ENCODE results near the gene SGPP2. TPM values are rescaled to one million over a fixed set of nuclear protein-coding genes. Genes with fewer than 3 reads are reported as not detected.
A peak's percentile ranks its signal among the peaks of the same experiment; 100 is the strongest.

Gene SGPP2
- total RNA-seq, 1 donor from 2014 or later: not detected

DNA sequence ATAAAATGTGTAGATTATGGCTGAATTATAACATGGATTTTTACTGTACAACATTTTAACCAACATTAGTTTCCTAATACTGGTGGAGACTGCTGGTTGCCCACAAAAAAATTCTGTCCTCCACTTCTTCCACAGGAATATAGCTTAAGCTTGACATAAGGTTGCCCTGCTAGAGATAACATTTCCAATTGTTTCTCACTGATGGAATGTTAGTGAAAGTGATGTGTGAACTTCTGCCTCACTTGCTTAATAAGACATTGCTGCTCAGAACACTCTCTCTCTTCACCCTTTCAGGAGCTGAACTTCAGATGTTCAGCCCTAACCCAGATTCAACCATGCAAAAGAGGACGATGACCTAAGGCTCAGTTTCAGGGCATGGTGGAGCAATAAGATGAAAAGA is 2.7 kb upstream of the SGPP2 start:
- no peak for TF ChIP-seq CTCF (conservative IDR thresholded peaks at IDR 0.05)
- Mint-ChIP-seq H3K9me3 (peaks cover 8% of the 10 kb centered on the region), H3K36me3 (ENCODE audit: low read depth) (peaks cover 10% of the 10 kb centered on the region), H3K27ac (ENCODE audit: unreplicated experiment) (no peak overlapping the region), H3K4me3 (no peak overlapping the region), H3K27me3 (ENCODE audit: low read depth) (peaks cover 62% of the 10 kb centered on the region), H3K4me1 (peaks cover 19% of the 10 kb centered on the region)
- DNase-seq (ENCODE audit: low read depth, low spot score): no peak

- H3K27ac Mint-ChIP-seq (ENCODE audit: unreplicated experiment): no peak overlapping the region
- H3K9me3 Mint-ChIP-seq: peaks cover 8% of the 10 kb centered on the region
- peaks cover 74% of the 10 kb centered on the region for H3K27me3 Mint-ChIP-seq (ENCODE audit: low read depth)
- peaks cover 24% of the 10 kb centered on the region for H3K4me1 Mint-ChIP-seq
- peak overlapping the region; percentile 84 for H3K4me3 Mint-ChIP-seq
- H3K36me3 Mint-ChIP-seq (ENCODE audit: low read depth): peaks cover 10% of the 10 kb centered on the region
- DNase-seq (ENCODE audit: low read depth, low spot score): no peak
- TF ChIP-seq CTCF (conservative IDR thresholded peaks at IDR 0.05): no peak
Observed at GRCh38 chr2:222423186-222423585, 1.2 kb upstream of the SGPP2 start.

DNA sequence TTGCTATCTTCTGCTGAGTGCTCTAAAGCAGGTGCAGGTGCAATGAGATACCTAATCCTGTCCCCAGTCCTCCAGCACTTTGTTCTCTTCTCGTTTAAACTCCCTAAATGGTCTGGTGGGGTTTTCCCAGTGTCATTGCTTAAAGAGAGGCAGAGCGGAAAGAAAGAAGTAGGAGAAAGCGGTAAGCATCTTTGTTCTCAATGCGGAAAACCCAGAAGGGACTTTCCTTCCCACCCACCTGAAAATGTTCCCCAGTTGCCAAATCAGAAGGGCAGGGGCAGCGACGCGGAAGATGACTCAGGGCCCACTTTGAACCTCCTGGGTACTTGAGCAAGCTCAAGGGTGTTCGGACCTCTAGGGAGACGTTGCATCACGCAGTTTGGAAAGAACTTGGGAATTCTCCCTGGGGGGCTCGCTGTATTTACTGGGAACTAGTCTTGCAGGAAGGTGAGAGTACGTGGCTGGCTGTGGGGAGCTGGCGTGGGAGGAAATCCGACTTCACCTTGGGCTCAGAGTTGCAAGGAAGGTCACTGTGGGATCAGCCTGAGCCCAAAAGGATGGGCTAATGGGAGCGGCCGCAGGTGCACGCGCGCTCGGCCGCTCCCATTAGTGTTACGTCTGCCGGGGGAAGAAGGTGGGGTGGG is 589 bp upstream of the SGPP2 start:
- H3K27ac Mint-ChIP-seq (ENCODE audit: unreplicated experiment): no peak overlapping the region
- H3K36me3 Mint-ChIP-seq (ENCODE audit: low read depth): peaks cover 10% of the 10 kb centered on the region
- peaks cover 75% of the 10 kb centered on the region for H3K27me3 Mint-ChIP-seq (ENCODE audit: low read depth)
- no peak for TF ChIP-seq CTCF (conservative IDR thresholded peaks at IDR 0.05)
- peaks cover 24% of the 10 kb centered on the region for H3K4me1 Mint-ChIP-seq
- no peak for DNase-seq (ENCODE audit: low read depth, low spot score)
- H3K4me3 Mint-ChIP-seq: peak overlapping the region; percentile 84
- H3K9me3 Mint-ChIP-seq: peaks cover 8% of the 10 kb centered on the region

GRCh38 chr2:222424729-222425671 is 657 bp downstream of the SGPP2 start:
- Mint-ChIP-seq H3K4me3 (peak overlapping the region; percentile 87), H3K27ac (ENCODE audit: unreplicated experiment) (no peak overlapping the region), H3K4me1 (peaks cover 24% of the 10 kb centered on the region), H3K36me3 (ENCODE audit: low read depth) (peaks cover 10% of the 10 kb centered on the region), H3K9me3 (peaks cover 16% of the 10 kb centered on the region), H3K27me3 (ENCODE audit: low read depth) (peaks cover 82% of the 10 kb centered on the region)
- TF ChIP-seq CTCF (conservative IDR thresholded peaks at IDR 0.05): no peak
- DNase-seq (ENCODE audit: low read depth, low spot score): peak; percentile 10

- H3K4me1 Mint-ChIP-seq: peaks cover 24% of the 10 kb centered on the region
- no peak for TF ChIP-seq CTCF (conservative IDR thresholded peaks at IDR 0.05)
- H3K27me3 Mint-ChIP-seq (ENCODE audit: low read depth): peaks cover 63% of the 10 kb centered on the region
- H3K36me3 Mint-ChIP-seq (ENCODE audit: low read depth): peaks cover 3% of the 10 kb centered on the region
- H3K27ac Mint-ChIP-seq (ENCODE audit: unreplicated experiment): no peak overlapping the region
- no peak overlapping the region for H3K4me3 Mint-ChIP-seq
- peaks cover 7% of the 10 kb centered on the region for H3K9me3 Mint-ChIP-seq
- DNase-seq (ENCODE audit: low read depth, low spot score): no peak
Observed at GRCh38 chr2:222427646-222428301, 3.4 kb downstream of the SGPP2 start.
